GM19324 (cell line): Measurements from ENCODE around the gene PPY.
"Not testable (repeated sequence)": the region's sequence is repeated elsewhere in the genome, so short reads cannot be mapped to it uniquely, and the experiment has no call there.

Source experiments
- ATAC-seq: cut with Tn5 transposase; IDR thresholded peaks from one replicate; pipeline ENCODE4 v1.9.1; 2021; ENCODE audit warnings: mild to moderate bottlenecking, moderate library complexity; ENCODE audit not compliant: unreplicated experiment, low FRiP score

Gene PPY

GRCh38 chr17:43967251-43967875 is 25.1 kb upstream of the PPY start:
- no peak for ATAC-seq

- ATAC-seq: no peak
These were observed 24.0 kb upstream of the PPY start for GRCh38 chr17:43966276-43966675.

- ATAC-seq: no peak
These were observed 20.2 kb upstream of the PPY start for GRCh38 chr17:43962479-43962878.

- ATAC-seq: no peak
These were observed 19.7 kb upstream of the PPY start for GRCh38 chr17:43961954-43962353.

- not testable (repeated sequence) for ATAC-seq
These were observed 19.0 kb upstream of the PPY start for GRCh38 chr17:43961292-43961691.

GRCh38 chr17:43958748-43959352 is 16.6 kb upstream of the PPY start:
- no peak for ATAC-seq

GRCh38 chr17:43956222-43956621 is 13.9 kb upstream of the PPY start:
- ATAC-seq: no peak

- no peak for ATAC-seq
These were observed 11.5 kb upstream of the PPY start, which contains the start of gene PYY for GRCh38 chr17:43953746-43954145. TSS of gene PYY (minus strand) at chr17:43953940. CDS start at chr17:43953483, 457 bp downstream.

- no peak for ATAC-seq
These were observed 10.7 kb upstream of the PPY start for GRCh38 chr17:43952724-43953666.

- no peak for ATAC-seq
These were observed 10.1 kb upstream of the PPY start for GRCh38 chr17:43952351-43952723.

GRCh38 chr17:43951750-43952149 is 9.5 kb upstream of the PPY start:
- no peak for ATAC-seq

- ATAC-seq: no peak
These were observed 8.3 kb upstream of the PPY start for GRCh38 chr17:43950554-43950953.

- no peak for ATAC-seq
These were observed 7.5 kb upstream of the PPY start for GRCh38 chr17:43949781-43950180.

GRCh38 chr17:43946781-43947180 is 4.5 kb upstream of the PPY start:
- no peak for ATAC-seq

- ATAC-seq: no peak
These were observed 3.0 kb upstream of the PPY start for GRCh38 chr17:43945074-43945829.

- no peak for ATAC-seq
These were observed 1.6 kb downstream of the PPY start for GRCh38 chr17:43940630-43941029.

- ATAC-seq: no peak
These were observed 2.4 kb downstream of the PPY start for GRCh38 chr17:43939886-43940285.

- ATAC-seq: not testable (repeated sequence)
These were observed 2.8 kb downstream of the PPY start for GRCh38 chr17:43939452-43939851.

- no peak for ATAC-seq
These were observed 3.5 kb downstream of the PPY start for GRCh38 chr17:43938838-43939182.

GRCh38 chr17:43936434-43936833 is 5.8 kb downstream of the PPY start:
- ATAC-seq: no peak

GRCh38 chr17:43935926-43936261 is 6.4 kb downstream of the PPY start:
- ATAC-seq: no peak
